HG03571 (cell line): ENCODE data around the gene SLC25A4.
"Not testable (repeated sequence)": the region's sequence is repeated elsewhere in the genome, so short reads cannot be mapped to it uniquely, and the experiment has no call there.

Experiments used
- ATAC-seq: cut with Tn5 transposase; IDR thresholded peaks from one replicate; pipeline ENCODE4 v1.9.1; 2021; ENCODE audit not compliant: unreplicated experiment

The SLC25A4 gene

GRCh38 chr4:185171373-185172071 is 28.5 kb downstream of the SLC25A4 start:
- ATAC-seq: peak; percentile 89

GRCh38 chr4:185179488-185179887 is 36.4 kb downstream of the SLC25A4 start:
- ATAC-seq: no peak

GRCh38 chr4:185182239-185182638 is 39.2 kb downstream of the SLC25A4 start:
- ATAC-seq: no peak

GRCh38 chr4:185183622-185184281 is 40.7 kb downstream of the SLC25A4 start:
- ATAC-seq: peak; percentile 71

- no peak for ATAC-seq
These were observed 43.7 kb downstream of the SLC25A4 start for GRCh38 chr4:185186769-185187168.

GRCh38 chr4:185189606-185190305 is 46.7 kb downstream of the SLC25A4 start:
- no peak for ATAC-seq

GRCh38 chr4:185190306-185190856 is 47.3 kb downstream of the SLC25A4 start:
- no peak for ATAC-seq

- ATAC-seq: peak; percentile 88
These were observed 49.0 kb downstream of the SLC25A4 start for GRCh38 chr4:185192059-185192458.

- no peak for ATAC-seq
These were observed 52.1 kb downstream of the SLC25A4 start for GRCh38 chr4:185194924-185195888.

GRCh38 chr4:185196437-185196836 is 53.4 kb downstream of the SLC25A4 start:
- no peak for ATAC-seq

- not testable (repeated sequence) for ATAC-seq
These were observed 55.1 kb downstream of the SLC25A4 start for GRCh38 chr4:185198189-185198588.
